Calu3 (cell line): ENCODE results near the gene DDC. TPM values are rescaled to one million over a fixed set of nuclear protein-coding genes. Genes with fewer than 3 reads are reported as not detected.

Experiments used
- BruUV-seq: library from RNA; stranded (reverse); fragments of 400-500 nt; replicated peaks from 2 replicates; lab custom pipeline; 2021; lab: Mats Ljungman, UMichigan
- CTCF ChIA-PET: fragments of 300-600 bp; sonication (Branson Sonifier 250); formaldehyde crosslinking; loops from one replicate; lab custom pipeline; 2022; ENCODE audit warnings: antibody characterized with exemption; lab: Charles Lee
- DNase-seq: peaks from one replicate; pipeline ENCODE4 v3.0.0; 2022
- H3K27ac Mint-ChIP-seq: one replicate; pipeline ENCODE4 v1.8.0; 2022; ENCODE audit warnings: mixed read lengths; ENCODE audit not compliant: unreplicated experiment
- H3K27me3 Mint-ChIP-seq: one replicate; pipeline ENCODE4 v1.8.0; 2022; ENCODE audit warnings: mixed read lengths; ENCODE audit not compliant: unreplicated experiment
- H3K36me3 Mint-ChIP-seq: one replicate; pipeline ENCODE4 v1.8.0; 2022; ENCODE audit warnings: mild to moderate bottlenecking, moderate library complexity, mixed read lengths; ENCODE audit not compliant: insufficient read depth, unreplicated experiment
- H3K4me1 Mint-ChIP-seq: one replicate; pipeline ENCODE4 v1.8.0; 2022; ENCODE audit warnings: mild to moderate bottlenecking, low read depth, mixed read lengths; ENCODE audit not compliant: unreplicated experiment
- H3K4me3 Mint-ChIP-seq: one replicate; pipeline ENCODE4 v1.8.0; 2022; ENCODE audit warnings: mild to moderate bottlenecking, low read depth, moderate library complexity, mixed read lengths; ENCODE audit not compliant: unreplicated experiment
- H3K9me3 Mint-ChIP-seq: one replicate; pipeline ENCODE4 v1.8.0; 2022; ENCODE audit warnings: low read depth, mixed read lengths; ENCODE audit not compliant: unreplicated experiment
- CTCF ChIP-seq: fragments of 200-600 bp; IDR thresholded peaks from one replicate; pipeline ENCODE4 v1.8.0; 2022; ENCODE audit warnings: antibody characterized with exemption; ENCODE audit not compliant: unreplicated experiment
- intact Hi-C: fragments of 100-400 bp; cut with micrococcal nuclease; formaldehyde crosslinking; loops from one replicate; pipeline ENCODE4 v1.10.0; 2022; ENCODE audit not compliant: unreplicated experiment
- total RNA-seq: library from RNA; stranded (reverse); gene quantifications from 2 replicates; pipeline ENCODE4 v1.2.3, GENCODE V29; 2022

The DDC gene
- total RNA-seq, 1 experiment from 2014 or later, result 3.7 TPM

- no peak for TF ChIP-seq CTCF
- H3K36me3 Mint-ChIP-seq, result no peaks in the 10 kb centered on the region
- H3K27me3 Mint-ChIP-seq, result no peaks in the 10 kb centered on the region
- no peak for DNase-seq
- no peak overlapping the region for H3K27ac Mint-ChIP-seq
- peaks cover 8% of the 10 kb centered on the region for H3K4me1 Mint-ChIP-seq
- BruUV-seq, result no TSS peak
- no peak overlapping the region for H3K4me3 Mint-ChIP-seq
- intact Hi-C loops, result no loop called here
- CTCF ChIA-PET, result no interaction called here
- H3K9me3 Mint-ChIP-seq, result no peaks in the 10 kb centered on the region
Observed at GRCh38 chr7:50509459-50509858, 55.7 kb downstream of the DDC start.

- H3K4me1 Mint-ChIP-seq, result peaks cover 8% of the 10 kb centered on the region
- intact Hi-C loops, result no loop called here
- no TSS peak for BruUV-seq
- H3K9me3 Mint-ChIP-seq, result no peaks in the 10 kb centered on the region
- DNase-seq, result no peak
- CTCF ChIA-PET, result no interaction called here
- TF ChIP-seq CTCF, result no peak
- no peak overlapping the region for H3K4me3 Mint-ChIP-seq
- H3K27me3 Mint-ChIP-seq, result no peaks in the 10 kb centered on the region
- H3K36me3 Mint-ChIP-seq, result no peaks in the 10 kb centered on the region
- no peak overlapping the region for H3K27ac Mint-ChIP-seq
Observed at GRCh38 chr7:50508471-50508943, 56.7 kb downstream of the DDC start.

- Mint-ChIP-seq H3K27ac (no peak overlapping the region), H3K36me3 (no peaks in the 10 kb centered on the region), H3K9me3 (no peaks in the 10 kb centered on the region), H3K4me3 (no peak overlapping the region), H3K4me1 (peaks cover 8% of the 10 kb centered on the region), H3K27me3 (no peaks in the 10 kb centered on the region)
- BruUV-seq, result no TSS peak
- TF ChIP-seq CTCF, result no peak
- intact Hi-C loops, result no loop called here
- CTCF ChIA-PET, result no interaction called here
- no peak for DNase-seq
Observed at GRCh38 chr7:50507898-50508470, 57.2 kb downstream of the DDC start.

GRCh38 chr7:50505553-50506210 lies 59.5 kb downstream of the DDC start:
- TF ChIP-seq CTCF, result no peak
- Mint-ChIP-seq H3K27ac (no peak overlapping the region), H3K27me3 (no peaks in the 10 kb centered on the region), H3K4me1 (peaks cover 8% of the 10 kb centered on the region), H3K4me3 (no peak overlapping the region), H3K36me3 (no peaks in the 10 kb centered on the region), H3K9me3 (no peaks in the 10 kb centered on the region)
- intact Hi-C loops, result no loop called here
- no TSS peak for BruUV-seq
- no peak for DNase-seq
- CTCF ChIA-PET, result no interaction called here
